Progenitor cell of endocrine pancreas (in vitro differentiated cells): ENCODE data around the gene PPFIA2. TPM values are rescaled to one million over a fixed set of nuclear protein-coding genes. Genes with fewer than 3 reads are reported as not detected.

Experiments used
- DNase-seq: peaks from one replicate; pipeline ENCODE4 v3.0.0; 2021; ENCODE audit warnings: low spot score; ENCODE audit not compliant: unreplicated experiment
- H3K27ac Mint-ChIP-seq: 2 replicates; pipeline ENCODE4 v1.8.0; 2021; ENCODE audit warnings: mild to moderate bottlenecking, moderate library complexity, mixed read lengths
- H3K27me3 Mint-ChIP-seq: 2 replicates; pipeline ENCODE4 v1.8.0; 2021; ENCODE audit warnings: mixed read lengths
- H3K36me3 Mint-ChIP-seq: 2 replicates; pipeline ENCODE4 v1.8.0; 2022; ENCODE audit warnings: mixed read lengths; ENCODE audit not compliant: insufficient read depth
- H3K4me1 Mint-ChIP-seq: 2 replicates; pipeline ENCODE4 v1.8.0; 2021; ENCODE audit warnings: low read depth, mixed read lengths
- H3K4me3 Mint-ChIP-seq: 2 replicates; pipeline ENCODE4 v1.8.0; 2021; ENCODE audit warnings: low read depth, mild to moderate bottlenecking, moderate library complexity, mixed read lengths
- H3K9me3 Mint-ChIP-seq: 2 replicates; pipeline ENCODE4 v1.8.0; 2021; ENCODE audit warnings: low read depth, mixed read lengths
- CTCF ChIP-seq: fragments of 200-600 bp; sonication (generic); IDR thresholded peaks from one replicate; pipeline ENCODE4 v1.5.0; 2021; ENCODE audit warnings: antibody characterized with exemption, mild to moderate bottlenecking; ENCODE audit not compliant: unreplicated experiment
- total RNA-seq: library from RNA; stranded (reverse); gene quantifications from 2 replicates; pipeline ENCODE4 v1.2.1, GENCODE V29; 2021

The PPFIA2 gene
- total RNA-seq, 1 donor from 2014 or later, result 1.1 TPM

DNA sequence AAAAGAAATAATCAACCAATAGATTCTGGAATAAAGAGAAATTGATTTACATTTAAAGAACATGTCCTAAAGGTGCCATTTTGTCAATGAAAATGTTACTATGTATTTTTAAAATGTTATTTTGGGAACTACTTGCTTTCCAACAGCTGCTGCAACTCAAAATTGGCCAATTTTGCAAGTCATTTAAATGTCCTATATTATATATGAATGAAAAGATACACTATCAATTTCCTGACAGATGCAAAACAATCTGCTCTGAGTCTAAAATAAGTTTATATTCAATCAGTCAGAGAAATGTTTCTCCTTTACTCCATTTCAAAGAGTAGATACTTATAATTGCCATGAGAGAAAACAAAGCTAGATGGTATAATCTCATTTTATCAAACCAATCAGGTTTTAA is 434.1 kb downstream of the PPFIA2 start:
- Mint-ChIP-seq H3K4me1 (peaks cover 1% of the 10 kb centered on the region), H3K36me3 (no peaks in the 10 kb centered on the region), H3K27ac (no peak overlapping the region), H3K27me3 (no peaks in the 10 kb centered on the region), H3K4me3 (no peak overlapping the region), H3K9me3 (no peaks in the 10 kb centered on the region)
- DNase-seq, result no peak
- TF ChIP-seq CTCF, result no peak

DNA sequence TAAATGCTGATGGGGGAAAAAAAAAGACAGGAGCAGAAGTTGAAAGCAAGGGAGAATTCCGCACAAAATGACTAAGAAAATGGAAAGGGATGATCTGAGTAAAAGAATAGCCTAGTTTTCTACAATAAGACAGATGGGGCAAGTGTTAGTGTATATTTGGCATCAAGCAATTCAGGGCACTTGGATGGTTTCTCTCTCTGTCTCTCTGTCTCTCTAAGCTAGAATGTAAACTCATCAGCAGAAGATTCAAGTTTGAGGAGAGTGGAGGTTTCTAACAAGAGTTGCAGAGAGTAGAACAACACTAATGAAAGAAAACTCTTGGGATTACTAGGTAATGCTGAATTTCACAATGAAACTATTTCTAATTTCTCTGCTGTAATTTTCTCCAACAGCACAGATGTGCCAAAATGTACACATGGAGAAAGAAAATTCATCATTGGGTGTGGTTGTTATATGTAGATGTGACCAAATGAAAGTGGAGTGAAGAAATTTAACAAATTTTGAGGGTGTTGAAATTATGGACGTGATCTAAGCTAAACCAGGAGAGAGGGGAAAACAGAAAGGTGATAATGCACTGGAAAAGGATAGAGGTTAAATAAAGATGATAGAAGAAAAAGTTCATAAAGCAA is 444.1 kb downstream of the PPFIA2 start:
- no peak overlapping the region for H3K27ac Mint-ChIP-seq
- TF ChIP-seq CTCF, result no peak
- no peaks in the 10 kb centered on the region for H3K4me1 Mint-ChIP-seq
- DNase-seq, result no peak
- no peaks in the 10 kb centered on the region for H3K9me3 Mint-ChIP-seq
- H3K36me3 Mint-ChIP-seq, result no peaks in the 10 kb centered on the region
- H3K4me3 Mint-ChIP-seq, result no peak overlapping the region
- H3K27me3 Mint-ChIP-seq, result no peaks in the 10 kb centered on the region

DNA sequence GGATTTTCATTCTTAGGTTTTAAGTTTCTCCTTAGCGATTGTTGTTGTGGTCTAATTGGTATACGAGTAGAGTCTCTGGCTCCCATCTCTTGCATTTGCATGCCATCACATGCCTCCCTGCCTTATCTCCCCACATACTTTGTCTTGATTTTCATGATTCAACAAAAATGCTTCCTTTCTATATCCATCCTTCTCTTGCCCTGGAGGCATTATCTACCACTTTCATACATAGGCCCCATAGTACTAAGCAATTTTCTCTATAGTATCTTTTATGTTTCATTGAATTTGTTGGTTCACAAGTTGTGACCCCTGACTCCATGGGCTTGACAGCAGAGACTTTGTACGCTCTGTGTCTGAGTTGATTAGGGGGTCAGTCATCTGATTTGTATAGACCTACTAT is 455.2 kb downstream of the PPFIA2 start:
- TF ChIP-seq CTCF, result no peak
- no peak overlapping the region for H3K4me3 Mint-ChIP-seq
- H3K36me3 Mint-ChIP-seq, result no peaks in the 10 kb centered on the region
- H3K9me3 Mint-ChIP-seq, result no peaks in the 10 kb centered on the region
- no peak for DNase-seq
- H3K27ac Mint-ChIP-seq, result no peak overlapping the region
- no peaks in the 10 kb centered on the region for H3K27me3 Mint-ChIP-seq
- H3K4me1 Mint-ChIP-seq, result no peaks in the 10 kb centered on the region

GRCh38 chr12:81300454-81300853 is 458.7 kb downstream of the PPFIA2 start:
- Mint-ChIP-seq H3K4me1 (no peaks in the 10 kb centered on the region), H3K27me3 (no peaks in the 10 kb centered on the region), H3K4me3 (no peak overlapping the region), H3K9me3 (no peaks in the 10 kb centered on the region), H3K36me3 (no peaks in the 10 kb centered on the region), H3K27ac (no peak overlapping the region)
- TF ChIP-seq CTCF, result no peak
- DNase-seq, result peak; percentile 18

GRCh38 chr12:81297601-81298000 is 461.5 kb downstream of the PPFIA2 start:
- no peaks in the 10 kb centered on the region for H3K36me3 Mint-ChIP-seq
- H3K27me3 Mint-ChIP-seq, result no peaks in the 10 kb centered on the region
- TF ChIP-seq CTCF, result no peak
- no peak overlapping the region for H3K4me3 Mint-ChIP-seq
- H3K27ac Mint-ChIP-seq, result no peak overlapping the region
- no peaks in the 10 kb centered on the region for H3K9me3 Mint-ChIP-seq
- no peak for DNase-seq
- no peaks in the 10 kb centered on the region for H3K4me1 Mint-ChIP-seq
